ENCODE measurements around the gene PRKCB.

Gene PRKCB

GRCh38 chr16:24253192-24253591, 417.4 kb downstream of the PRKCB start:
- peak; percentile 3 for DNase-seq (ENCODE audit: low read depth)

GRCh38 chr16:24255456-24256371, 419.9 kb downstream of the PRKCB start, which contains the start of gene CACNG3:
TSS of gene CACNG3 (plus strand) at chr16:24256335. CDS start at chr16:24256755, 420 bp downstream.
- DNase-seq (ENCODE audit: low read depth): peak; percentile 9

GRCh38 chr16:24257958-24258357, 422.2 kb downstream of the PRKCB start:
- DNase-seq (ENCODE audit: low read depth): no peak

GRCh38 chr16:24258791-24259190, 423.0 kb downstream of the PRKCB start:
- DNase-seq (ENCODE audit: low read depth): no peak

GRCh38 chr16:24262816-24263215, 427.0 kb downstream of the PRKCB start:
- no peak for DNase-seq (ENCODE audit: low read depth)
